ENCODE measurements around the gene SIRT1.

Gene SIRT1

GRCh38 chr10:67883710-67884312, 645 bp upstream of the SIRT1 start:
- no peak for TF ChIP-seq CTCF (IDR thresholded peaks at IDR 0.05)
- no peaks in the 10 kb centered on the region for H3K27me3 ChIP-seq
- H3K4me3 ChIP-seq, result peak overlapping the region; percentile 60 to 82
- peaks cover 14 to 19% (median 18%) of the 10 kb centered on the region in 3 donors for H3K36me3 ChIP-seq
- H3K4me1 ChIP-seq, result peaks cover 0 to 28% (median 4%) of the 10 kb centered on the region in 4 donors
- intact Hi-C loops (cut with DNase I; ENCODE audit: low total_unique reads), result loop anchor here (10.0 kb wide), 1 partner anchor 191 kb away; the partner anchor contains the start of gene HERC4
- DNase-seq, result no peak
- H3K9me3 ChIP-seq, result no peaks in the 10 kb centered on the region
- H3K27ac ChIP-seq, result peak overlapping the region; percentile 90 to 99

GRCh38 chr10:67884842-67885670, 600 bp downstream of the SIRT1 start:
- DNase-seq, result peak; percentile 87 to 90
- H3K4me1 ChIP-seq, result peaks cover 0 to 36% (median 7%) of the 10 kb centered on the region in 4 donors
- intact Hi-C loops (cut with DNase I; ENCODE audit: low total_unique reads), result loop anchor here (10.0 kb wide), 1 partner anchor 190 kb away; the partner anchor contains the start of gene HERC4

GRCh38 chr10:67893637-67894036, 9.2 kb downstream of the SIRT1 start:
- intact Hi-C loops (cut with DNase I; ENCODE audit: low total_unique reads), result no loop called here
- DNase-seq, result no peak
- H3K4me1 ChIP-seq, result peaks cover 0 to 10% (median 4%) of the 10 kb centered on the region in 4 donors
- H3K36me3 ChIP-seq, result peaks cover 84 to 89% (median 87%) of the 10 kb centered on the region in 3 donors
- H3K27me3 ChIP-seq, result no peaks in the 10 kb centered on the region
- H3K4me3 ChIP-seq, result no peak overlapping the region
- H3K9me3 ChIP-seq, result no peaks in the 10 kb centered on the region
- no peak overlapping the region for H3K27ac ChIP-seq
- no peak for TF ChIP-seq CTCF (IDR thresholded peaks at IDR 0.05)

More at GRCh38 chr10:67884842-67885670, 600 bp downstream of the SIRT1 start:
- Histone ChIP-seq H3K27me3 (no peaks in the 10 kb centered on the region), H3K27ac (peak overlapping the region; percentile 90 to 99), H3K4me3 (peak overlapping the region; percentile 60 to 82), H3K9me3 (no peaks in the 10 kb centered on the region), H3K36me3 (peaks cover 25 to 32% (median 30%) of the 10 kb centered on the region in 3 donors)
- TF ChIP-seq CTCF (IDR thresholded peaks at IDR 0.05), result peak in 1 of 2 experiments; percentile 11

- H3K4me1 ChIP-seq, result no peaks in the 10 kb centered on the region
- H3K4me3 ChIP-seq, result no peak overlapping the region
- H3K9me3 ChIP-seq, result no peaks in the 10 kb centered on the region
- TF ChIP-seq CTCF (IDR thresholded peaks at IDR 0.05), result no peak
- no peak for DNase-seq
- intact Hi-C loops (cut with DNase I; ENCODE audit: low total_unique reads), result no loop called here
- peaks cover 45 to 84% (median 47%) of the 10 kb centered on the region in 3 donors for H3K36me3 ChIP-seq
- H3K27me3 ChIP-seq, result no peaks in the 10 kb centered on the region
- no peak overlapping the region for H3K27ac ChIP-seq
These were observed 19.1 kb downstream of the SIRT1 start for GRCh38 chr10:67903581-67903980.

GRCh38 chr10:67912331-67912946, 28.0 kb downstream of the SIRT1 start:
- no peak for DNase-seq
- no peaks in the 10 kb centered on the region for H3K27me3 ChIP-seq
- no peaks in the 10 kb centered on the region for H3K4me1 ChIP-seq
- H3K27ac ChIP-seq, result no peak overlapping the region
- peaks cover 84 to 93% (median 89%) of the 10 kb centered on the region in 3 donors for H3K36me3 ChIP-seq
- no peak for TF ChIP-seq CTCF (IDR thresholded peaks at IDR 0.05)
- no peak overlapping the region for H3K4me3 ChIP-seq
- H3K9me3 ChIP-seq, result no peaks in the 10 kb centered on the region
- intact Hi-C loops (cut with DNase I; ENCODE audit: low total_unique reads), result no loop called here

All from tibial artery (tissue), 4 donors.